Neural progenitor cell (in vitro differentiated cells): ENCODE measurements around the gene ITGA8. TPM values are rescaled to one million over a fixed set of nuclear protein-coding genes. Genes with fewer than 3 reads are reported as not detected.

Source experiments
- DNase-seq: peaks from one replicate; pipeline ENCODE4 v3.0.0-alpha.2; 2016; ENCODE audit warnings: low spot score
- H2AFZ ChIP-seq: fragments of 200-600 bp; sonication (generic); replicated peaks from 2 replicates; pipeline ENCODE4 v1.6.1; 2016; ENCODE audit warnings: antibody characterized with exemption
- H3F3A ChIP-seq: fragments of 200-600 bp; sonication (generic); 2 replicates; pipeline ENCODE4 v1.6.1; 2016; ENCODE audit warnings: antibody characterized with exemption, low read depth
- H3K27ac ChIP-seq: fragments of 200-600 bp; sonication (generic); 2 replicates; pipeline ENCODE4 v1.5.1; 2016; ENCODE audit warnings: mild to moderate bottlenecking
- H3K27me3 ChIP-seq: fragments of 200-600 bp; sonication (generic); 2 replicates; pipeline ENCODE4 v1.6.1; 2016; ENCODE audit warnings: mild to moderate bottlenecking, moderate library complexity
- H3K36me3 ChIP-seq: fragments of 200-600 bp; sonication (generic); 2 replicates; pipeline ENCODE4 v1.5.1; 2016
- H3K4me1 ChIP-seq: fragments of 200-600 bp; sonication (generic); 2 replicates; pipeline ENCODE4 v1.6.1; 2016; ENCODE audit warnings: mixed run types
- H3K4me2 ChIP-seq: fragments of 200-600 bp; sonication (generic); 2 replicates; pipeline ENCODE4 v1.6.1; 2016
- H3K4me3 ChIP-seq: fragments of 200-600 bp; sonication (generic); 2 replicates; pipeline ENCODE4 v1.5.1; 2016
- H3K79me2 ChIP-seq: fragments of 200-600 bp; sonication (generic); 2 replicates; pipeline ENCODE4 v1.6.1; 2016; ENCODE audit warnings: low read depth
- H3K9ac ChIP-seq: fragments of 200-600 bp; sonication (generic); 2 replicates; pipeline ENCODE4 v1.6.1; 2016
- H3K9me3 ChIP-seq: fragments of 200-600 bp; sonication (generic); 2 replicates; pipeline ENCODE4 v1.5.1; 2016; ENCODE audit warnings: low read depth
- H4K20me1 ChIP-seq: fragments of 200-600 bp; sonication (generic); 2 replicates; pipeline ENCODE4 v1.6.1; 2016; ENCODE audit warnings: low read depth
- H3K27ac Mint-ChIP-seq: 3 replicates; pipeline ENCODE4 v1.8.0; 2021; ENCODE audit warnings: mixed read lengths
- H3K27me3 Mint-ChIP-seq: 2 replicates; pipeline ENCODE4 v1.8.0; 2022; ENCODE audit warnings: low read depth, mild to moderate bottlenecking, inconsistent platforms, moderate library complexity, mixed read lengths; ENCODE audit not compliant: insufficient read depth
- H3K36me3 Mint-ChIP-seq: 3 replicates; pipeline ENCODE4 v1.8.0; 2021; ENCODE audit warnings: mixed read lengths
- H3K4me1 Mint-ChIP-seq: 3 replicates; pipeline ENCODE4 v1.8.0; 2021; ENCODE audit warnings: mixed read lengths
- H3K4me3 Mint-ChIP-seq: 3 replicates; pipeline ENCODE4 v1.8.0; 2021; ENCODE audit warnings: mild to moderate bottlenecking, moderate library complexity, mixed read lengths
- H3K9me3 Mint-ChIP-seq: 3 replicates; pipeline ENCODE4 v1.8.0; 2020; ENCODE audit warnings: mixed read lengths
- CTCF ChIP-seq: fragments of 200-600 bp; sonication (generic); IDR thresholded peaks from 2 replicates; pipeline ENCODE4 v1.5.1; 2017; ENCODE audit warnings: antibody characterized with exemption, mild to moderate bottlenecking
- EZH2 ChIP-seq: fragments of 200-600 bp; sonication (generic); IDR thresholded peaks from 2 replicates; pipeline ENCODE4 v1.6.1; 2017; ENCODE audit warnings: antibody characterized with exemption, mild to moderate bottlenecking, moderate library complexity
- EZH2phosphoT487 ChIP-seq: fragments of 200-600 bp; sonication (generic); IDR thresholded peaks from 2 replicates; pipeline ENCODE4 v1.6.1; 2017; ENCODE audit warnings: antibody characterized with exemption
- total RNA-seq: library from RNA; depleted of rRNA; stranded (reverse); fragments of >200 nt; gene quantifications from 2 replicates; pipeline ENCODE4 v1.2.3, GENCODE V29; 2015; ENCODE audit warnings: low replicate concordance

The ITGA8 gene
- total RNA-seq, 1 donor from 2014 or later: 0.15 TPM

GRCh38 chr10:15546606-15547005 lies 173.1 kb downstream of the ITGA8 start:
- Histone ChIP-seq H3F3A (no peaks in the 10 kb centered on the region), H4K20me1 (no peaks in the 10 kb centered on the region)
- no peak overlapping the region for H3K27ac Mint-ChIP-seq

DNA sequence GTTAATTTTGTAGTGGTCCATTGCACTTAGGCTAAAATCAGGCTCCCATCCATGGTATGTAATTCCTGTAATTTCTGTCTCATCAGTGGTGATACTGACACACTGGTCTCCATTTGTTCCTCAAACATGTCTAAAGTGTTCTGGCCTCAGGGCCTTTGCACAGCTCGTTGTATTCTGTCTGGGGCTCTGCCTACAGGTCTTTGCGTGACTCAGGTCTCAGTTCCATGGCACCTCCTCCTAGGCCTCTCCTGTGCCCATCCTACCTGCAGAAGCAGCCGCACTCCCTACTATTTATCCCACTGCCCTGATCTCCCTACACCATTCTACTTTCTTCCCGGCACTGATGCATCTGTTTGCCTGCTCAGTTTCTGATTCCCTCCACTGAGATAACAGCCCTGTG lies 173.8 kb downstream of the ITGA8 start:
- no peaks in the 10 kb centered on the region for H3K36me3 Mint-ChIP-seq
- Histone ChIP-seq H3K9ac (no peak overlapping the region), H2AFZ (no peak overlapping the region), H3K9me3 (no peaks in the 10 kb centered on the region), H3K4me1 (no peaks in the 10 kb centered on the region), H3K4me2 (no peak overlapping the region), H3K79me2 (no peaks in the 10 kb centered on the region), H3K27ac (no peak overlapping the region), H3K27me3 (no peaks in the 10 kb centered on the region), H3K4me3 (no peak overlapping the region), H4K20me1 (no peaks in the 10 kb centered on the region), H3F3A (no peaks in the 10 kb centered on the region), H3K36me3 (no peaks in the 10 kb centered on the region)
- TF ChIP-seq CTCF (no peak), EZH2 (no peak), EZH2phosphoT487 (no peak)
- no peak for DNase-seq
- no peak overlapping the region for H3K27ac Mint-ChIP-seq
- peaks cover 2% of the 10 kb centered on the region for H3K27me3 Mint-ChIP-seq
- H3K4me1 Mint-ChIP-seq: peaks cover 2% of the 10 kb centered on the region
- H3K9me3 Mint-ChIP-seq: peaks cover 3% of the 10 kb centered on the region
- no peak overlapping the region for H3K4me3 Mint-ChIP-seq

More at GRCh38 chr10:15546606-15547005, 173.1 kb downstream of the ITGA8 start:
- TF ChIP-seq EZH2phosphoT487 (no peak), EZH2 (no peak), CTCF (no peak)
- Histone ChIP-seq H3K4me3 (no peak overlapping the region), H3K36me3 (no peaks in the 10 kb centered on the region), H3K9ac (no peak overlapping the region), H3K27ac (no peak overlapping the region), H3K27me3 (no peaks in the 10 kb centered on the region), H3K79me2 (no peaks in the 10 kb centered on the region), H3K4me1 (no peaks in the 10 kb centered on the region), H3K9me3 (no peaks in the 10 kb centered on the region), H3K4me2 (no peak overlapping the region), H2AFZ (no peak overlapping the region)
- peaks cover 2% of the 10 kb centered on the region for H3K27me3 Mint-ChIP-seq
- H3K36me3 Mint-ChIP-seq: no peaks in the 10 kb centered on the region
- no peak for DNase-seq
- peaks cover 2% of the 10 kb centered on the region for H3K4me1 Mint-ChIP-seq
- no peak overlapping the region for H3K4me3 Mint-ChIP-seq
- peaks cover 3% of the 10 kb centered on the region for H3K9me3 Mint-ChIP-seq

GRCh38 chr10:15545266-15545665 lies 174.5 kb downstream of the ITGA8 start:
- H3K27me3 Mint-ChIP-seq: peaks cover 2% of the 10 kb centered on the region

More at GRCh38 chr10:15545266-15545665, 174.5 kb downstream of the ITGA8 start:
- H3K4me1 ChIP-seq: no peaks in the 10 kb centered on the region
- Mint-ChIP-seq H3K4me1 (peaks cover 2% of the 10 kb centered on the region), H3K9me3 (peaks cover 3% of the 10 kb centered on the region), H3K4me3 (no peak overlapping the region), H3K36me3 (no peaks in the 10 kb centered on the region), H3K27ac (no peak overlapping the region)
- H3K36me3 ChIP-seq: no peaks in the 10 kb centered on the region
- DNase-seq: no peak
- no peak overlapping the region for H3K4me2 ChIP-seq
- no peak for TF ChIP-seq CTCF
- no peak for TF ChIP-seq EZH2phosphoT487
- no peak for TF ChIP-seq EZH2
- H3K27me3 ChIP-seq: no peaks in the 10 kb centered on the region
- H3K79me2 ChIP-seq: no peaks in the 10 kb centered on the region
- H2AFZ ChIP-seq: no peak overlapping the region
- no peak overlapping the region for H3K27ac ChIP-seq
- no peaks in the 10 kb centered on the region for H4K20me1 ChIP-seq
- H3K9ac ChIP-seq: no peak overlapping the region
- no peaks in the 10 kb centered on the region for H3K9me3 ChIP-seq
- H3K4me3 ChIP-seq: no peak overlapping the region
- no peaks in the 10 kb centered on the region for H3F3A ChIP-seq
